GM12878 (cell line): Measurements from ENCODE around the gene THYN1. TPM values are rescaled to one million over a fixed set of nuclear protein-coding genes. Genes with fewer than 3 reads are reported as not detected.

Source experiments
- ATAC-seq: fragments of 200-7000 bp; cut with Tn5 transposase; 3 replicates; pipeline ENCODE4 v1.9.1; 2020; ENCODE audit warnings: mild to moderate bottlenecking, moderate library complexity
- BruUV-seq: library from RNA; stranded (reverse); fragments of 400-500 nt; replicated peaks from 2 replicates; lab custom pipeline; 2021; lab: Mats Ljungman, UMichigan
- CTCF ChIA-PET: fragments of 300-600 bp; sonication (Branson Sonifier 250); formaldehyde crosslinking; extraction: SDS; loops from one replicate; lab custom pipeline; 2021; ENCODE audit warnings: inconsistent platforms; lab: Yijun Ruan, JAX
- POLR2A ChIA-PET: fragments of 350-600 bp; formaldehyde crosslinking; extraction: SDS; loops from one replicate; lab custom pipeline; 2021; ENCODE audit warnings: inconsistent platforms; lab: Charles Lee
- RAD21 ChIA-PET: fragments of 300-600 bp; sonication (Branson Sonifier 250); formaldehyde crosslinking; loops from one replicate; lab custom pipeline; 2023; ENCODE audit warnings: antibody characterized with exemption; ENCODE audit not compliant: unreplicated experiment; lab: Charles Lee
- SMC1A ChIA-PET: fragments of 300-600 bp; sonication (Branson Sonifier 250); formaldehyde crosslinking; loops from one replicate; lab custom pipeline; 2023; ENCODE audit not compliant: unreplicated experiment, uncharacterized antibody; lab: Charles Lee
- DNase-seq: peaks from one replicate; pipeline ENCODE4 v3.0.0-alpha.2; 2011; ENCODE audit warnings: low read depth, low spot score
- FAIRE-seq: peaks from 3 replicates; lab custom pipeline; 2011; peaks lifted over from hg19 to GRCh38; lab: Jason Lieb, UNC
- H2AFZ ChIP-seq: 2 replicates; pipeline ENCODE4 v1.6.0; 2011; ENCODE audit warnings: low read depth, low read length, control low read depth; ENCODE audit not compliant: control insufficient read depth
- H3K27ac ChIP-seq: 2 replicates; pipeline ENCODE4 v1.5.1; 2011; ENCODE audit warnings: control low read depth; ENCODE audit not compliant: control insufficient read depth, insufficient read depth
- H3K27me3 ChIP-seq, 2 experiments: replicated peaks in 1 of 2; 2 replicates each; pipeline versions ENCODE4 v1.6.0 to v1.6.1; 2011; ENCODE audit warnings: low read length in 1 of 2; ENCODE audit not compliant: control insufficient read depth in 2 of 2, insufficient read depth in 2 of 2
- H3K36me3 ChIP-seq, 2 experiments: 2 replicates each; pipeline ENCODE4 v1.5.1; 2011; ENCODE audit warnings: low read length in 1 of 2; ENCODE audit not compliant: control insufficient read depth in 2 of 2, insufficient read depth in 2 of 2
- H3K4me1 ChIP-seq: 2 replicates; pipeline ENCODE4 v1.6.1; 2011; ENCODE audit warnings: mild to moderate bottlenecking, low read length, moderate library complexity, mixed read lengths; ENCODE audit not compliant: control insufficient read depth, insufficient read depth
- H3K4me2 ChIP-seq: 2 replicates; pipeline ENCODE4 v1.6.0; 2011; ENCODE audit warnings: control low read depth; ENCODE audit not compliant: control insufficient read depth, insufficient read depth
- H3K4me3 ChIP-seq: fragments of 200-600 bp; sonication (generic); 2 replicates; pipeline ENCODE4 v1.5.1; 2016
- H3K79me2 ChIP-seq: 2 replicates; pipeline ENCODE4 v1.6.0; 2011; ENCODE audit warnings: low read length; ENCODE audit not compliant: control insufficient read depth, insufficient read depth
- H3K9ac ChIP-seq: 2 replicates; pipeline ENCODE4 v1.8.0; 2011; ENCODE audit warnings: low read length, control low read depth, mixed read lengths; ENCODE audit not compliant: control insufficient read depth, insufficient read depth
- H3K9me3 ChIP-seq: replicated peaks from 3 replicates; pipeline ENCODE4 v1.5.1; 2011; ENCODE audit warnings: mild to moderate bottlenecking, low read length; ENCODE audit not compliant: control insufficient read depth, insufficient read depth
- H4K20me1 ChIP-seq: 2 replicates; pipeline ENCODE4 v1.6.0; 2011; ENCODE audit not compliant: control insufficient read depth, insufficient read depth
- FOS ChIP-seq: IDR thresholded peaks from 3 replicates; pipeline ENCODE4 v1.6.1; 2011; ENCODE audit warnings: borderline replicate concordance; ENCODE audit not compliant: insufficient read length; ENCODE audit errors: extremely low read depth
- KAT2A ChIP-seq: conservative IDR thresholded peaks from 2 replicates; pipeline ENCODE4 v1.6.1; 2011; ENCODE audit warnings: low read depth, low read length; ENCODE audit not compliant: control insufficient read depth
- MTA3 ChIP-seq: IDR thresholded peaks from 2 replicates; pipeline ENCODE4 v1.6.1; 2012; ENCODE audit warnings: low read length, inconsistent platforms, borderline replicate concordance
- MXI1 ChIP-seq: fragments of 150-350 bp; IDR thresholded peaks from 2 replicates; pipeline ENCODE4 v1.6.1; 2011; ENCODE audit warnings: low read depth, mild to moderate bottlenecking, inconsistent platforms, low read length, improper control_type of control experiment
- NFXL1 ChIP-seq: fragments of 450-650 bp; IDR thresholded peaks from 2 replicates; pipeline ENCODE4 v1.6.1; 2017; ENCODE audit warnings: antibody characterized with exemption, mild to moderate bottlenecking, borderline replicate concordance
- ZBTB40 ChIP-seq: fragments of 450-650 bp; IDR thresholded peaks from 2 replicates; pipeline ENCODE4 v1.6.1; 2016; ENCODE audit warnings: mild to moderate bottlenecking, moderate library complexity, borderline replicate concordance
- WGBS: methylation state at CpG from one replicate; pipeline ENCODE4 v1.1.6; 2016; ENCODE audit warnings: low lambda C conversion rate; ENCODE audit not compliant: insufficient replicate concordance, insufficient coverage; ENCODE audit errors: missing lambda C conversion rate; 5-methylcytosine and 5-hydroxymethylcytosine counted together
- in situ Hi-C: fragments of 300-500 bp; cut with MboI; formaldehyde crosslinking; loops from 9 replicates; pipeline ENCODE4 v1.14.3; 2018; ENCODE audit warnings: mixed read lengths
- intact Hi-C: fragments of 100-400 bp; cut with micrococcal nuclease; formaldehyde crosslinking; loops from one replicate; pipeline ENCODE4 v1.14.2; 2022; ENCODE audit not compliant: unreplicated experiment
- polyA plus RNA-seq, 11 experiments: library from polyadenylated mRNA; depleted of rRNA in 4 of 11; unstranded in 6 of 11; stranded (reverse) in 5 of 11; fragments of >200 nt; fragmentation: Nextera tagmentation in 4 of 11; fragmentation: Illumina TruSeq in 1 of 11; extraction: Ambion mirVana in 4 of 11; extraction: Trizol in 1 of 11; gene quantifications; 1 replicate in 1 of 11; 2 replicates in 10 of 11; pipeline versions ENCODE4 v1.2.1 to v1.2.3, GENCODE V29; 2011 to 2016; ENCODE audit warnings: inconsistent platforms in 2 of 11, missing spikeins in 2 of 11, low read depth in 1 of 11
- total RNA-seq, 4 experiments: library from RNA; depleted of rRNA in 3 of 4; stranded (reverse); fragments of >200 nt in 3 of 4; fragmentation: Illumina TruSeq in 1 of 4; extraction: Trizol in 1 of 4; gene quantifications; 2 replicates each; pipeline versions ENCODE4 v1.2.1 to v1.2.3, GENCODE V29; 2013 to 2021
- TF ChIP-seq, protein P1 (sequence below): fragments of 450-650 bp; formaldehyde crosslinking; IDR thresholded peaks from 2 replicates; pipeline ENCODE4 v1.5.0; 2022; ENCODE audit warnings: mild to moderate bottlenecking, missing genetic modification characterization

Gene THYN1
- total and polyA plus RNA-seq, 10 of the 15 experiments (the other 5 are each of a cell fraction or from before 2014, with no cell fraction given) = 45.7 to 221 (median 96.3) TPM

DNA sequence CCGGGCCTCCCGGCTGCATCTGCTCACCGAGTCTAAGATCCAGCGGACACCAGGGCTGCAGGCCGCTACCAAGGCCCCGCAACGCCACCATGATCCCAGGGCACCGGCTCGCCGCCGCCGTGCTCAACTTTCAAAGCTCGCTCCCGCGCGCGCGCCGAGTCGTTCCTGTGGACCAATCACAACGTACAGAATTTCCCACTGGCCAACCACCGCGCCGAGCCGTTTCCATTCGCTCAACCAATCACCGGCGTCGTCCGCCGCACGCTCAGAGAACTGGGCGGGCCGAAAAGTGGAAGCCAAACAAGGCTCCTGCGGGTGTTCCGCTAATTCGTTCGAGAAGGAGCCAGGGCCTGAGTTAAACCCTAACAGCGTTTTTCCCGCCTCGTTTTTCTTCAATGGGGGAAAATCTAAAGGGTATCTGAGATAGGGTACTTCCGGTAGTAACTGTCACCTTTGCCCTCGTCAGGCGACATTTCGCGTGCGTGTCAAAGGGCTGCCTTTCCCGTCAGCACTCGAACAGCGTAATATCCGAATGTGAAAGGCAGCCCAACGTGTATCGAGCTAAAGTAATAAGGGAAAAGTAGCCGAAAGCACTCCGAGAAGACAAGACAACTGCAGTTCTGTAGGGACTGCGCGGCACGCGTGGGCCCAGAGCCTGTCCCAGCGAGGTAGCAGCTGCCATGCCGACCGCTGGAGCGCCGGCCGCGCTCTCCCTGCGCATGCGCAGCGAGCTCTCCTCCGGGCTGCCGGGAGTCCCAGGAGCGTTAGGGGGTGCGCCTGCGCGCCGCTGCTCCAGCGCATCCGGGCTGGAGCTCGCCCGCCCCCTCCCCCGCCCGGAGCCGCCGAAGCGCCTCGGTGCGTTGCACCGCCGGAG is 29.1 kb downstream of the THYN1 start, which contains the start of the genes NCAPD3 and VPS26B (continued):
- TF ChIP-seq FOS (peak; percentile 77), KAT2A (no peak), MTA3 (no peak), NFXL1 (no peak)
- TF ChIP-seq, protein P1, sequence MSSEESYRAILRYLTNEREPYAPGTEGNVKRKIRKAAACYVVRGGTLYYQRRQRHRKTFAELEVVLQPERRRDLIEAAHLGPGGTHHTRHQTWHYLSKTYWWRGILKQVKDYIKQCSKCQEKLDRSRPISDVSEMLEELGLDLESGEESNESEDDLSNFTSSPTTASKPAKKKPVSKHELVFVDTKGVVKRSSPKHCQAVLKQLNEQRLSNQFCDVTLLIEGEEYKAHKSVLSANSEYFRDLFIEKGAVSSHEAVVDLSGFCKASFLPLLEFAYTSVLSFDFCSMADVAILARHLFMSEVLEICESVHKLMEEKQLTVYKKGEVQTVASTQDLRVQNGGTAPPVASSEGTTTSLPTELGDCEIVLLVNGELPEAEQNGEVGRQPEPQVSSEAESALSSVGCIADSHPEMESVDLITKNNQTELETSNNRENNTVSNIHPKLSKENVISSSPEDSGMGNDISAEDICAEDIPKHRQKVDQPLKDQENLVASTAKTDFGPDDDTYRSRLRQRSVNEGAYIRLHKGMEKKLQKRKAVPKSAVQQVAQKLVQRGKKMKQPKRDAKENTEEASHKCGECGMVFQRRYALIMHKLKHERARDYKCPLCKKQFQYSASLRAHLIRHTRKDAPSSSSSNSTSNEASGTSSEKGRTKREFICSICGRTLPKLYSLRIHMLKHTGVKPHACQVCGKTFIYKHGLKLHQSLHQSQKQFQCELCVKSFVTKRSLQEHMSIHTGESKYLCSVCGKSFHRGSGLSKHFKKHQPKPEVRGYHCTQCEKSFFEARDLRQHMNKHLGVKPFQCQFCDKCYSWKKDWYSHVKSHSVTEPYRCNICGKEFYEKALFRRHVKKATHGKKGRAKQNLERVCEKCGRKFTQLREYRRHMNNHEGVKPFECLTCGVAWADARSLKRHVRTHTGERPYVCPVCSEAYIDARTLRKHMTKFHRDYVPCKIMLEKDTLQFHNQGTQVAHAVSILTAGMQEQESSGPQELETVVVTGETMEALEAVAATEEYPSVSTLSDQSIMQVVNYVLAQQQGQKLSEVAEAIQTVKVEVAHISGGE = no peak

- 1% methylated on average over 5 of the region's 5 CpGs for WGBS
- TF ChIP-seq MXI1 (0 out of 2 replicates have a peak, but pooled peaks have one; percentile 26), ZBTB40 (no peak)
- TF ChIP-seq, all 136 proteins: peak for 1
- H3K4me2 ChIP-seq = peak overlapping the region; percentile 96
- H3K27ac ChIP-seq = peak overlapping the region; percentile 7
- BruUV-seq = TSS peak; percentile 58
- ATAC-seq (no peak), FAIRE-seq (no peak), DNase-seq (no peak)
- ChIA-PET POLR2A (interaction anchor here (1.1 kb wide), 1 partner anchor 101 kb away, joined by 3 read pairs; no protein-coding TSS in a partner anchor), RAD21 (interaction anchor here (0.5 kb wide), 1 partner anchor 16 kb away, joined by 3 read pairs; no protein-coding TSS in a partner anchor), CTCF (interaction anchor here (1.1 to 2.2 kb wide), 3 partner anchors 14 to 39 kb away, joined by 4 to 7 read pairs (median 5); no protein-coding TSS in a partner anchor), SMC1A (interaction anchor here (0.6 kb wide), 1 partner anchor 17 kb away, joined by 3 read pairs; no protein-coding TSS in a partner anchor)
- peak overlapping the region; percentile 79 for H3K9ac ChIP-seq
- H3K27me3 ChIP-seq = no peaks in the 10 kb centered on the region
- H3K4me3 ChIP-seq = peak overlapping the region; percentile 74
- no peak overlapping the region for H2AFZ ChIP-seq
- in situ Hi-C loops = no loop called here
- 0 out of 2 replicates have a peak, but pooled peaks cover 5% of the 10 kb centered on the region for H4K20me1 ChIP-seq
- peaks cover 0 to 5% of the 10 kb centered on the region in 2 experiments; a peak in 3 of 4 replicates for H3K36me3 ChIP-seq
- H3K9me3 ChIP-seq = no peaks in the 10 kb centered on the region
- intact Hi-C loops = loop anchor here (2.0 kb wide), 1 partner anchor 14 kb away; no protein-coding TSS in a partner anchor
- peaks cover 14% of the 10 kb centered on the region for H3K4me1 ChIP-seq
- peaks cover 29% of the 10 kb centered on the region for H3K79me2 ChIP-seq
These were observed 30.0 kb downstream of the THYN1 start for GRCh38 chr11:134223121-134223520.
